GM10248 (cell line): ENCODE measurements around the gene PCDH9.

Source experiments
- CTCF ChIA-PET: fragments of 300-600 bp; sonication (Branson Sonifier 250); formaldehyde crosslinking; extraction: SDS; loops from one replicate; lab custom pipeline; 2021; ENCODE audit warnings: antibody characterized with exemption; lab: Yijun Ruan, JAX
- POLR2A ChIA-PET: fragments of 350-650 bp; sonication (Branson Sonifier 250); formaldehyde crosslinking; extraction: SDS; loops from one replicate; lab custom pipeline; 2020; ENCODE audit warnings: antibody characterized with exemption; lab: Yijun Ruan, JAX
- DNase-seq: peaks from one replicate; pipeline ENCODE4 v3.0.0; 2012; ENCODE audit errors: extremely low spot score
- TF ChIP-seq, protein P1 (sequence below): IDR thresholded peaks from 2 replicates; pipeline ENCODE4 v1.5.1; 2012; ENCODE audit warnings: mild to moderate bottlenecking, low read depth; ENCODE audit errors: extremely low read depth, missing control alignments, control extremely low read depth

Gene PCDH9

DNA sequence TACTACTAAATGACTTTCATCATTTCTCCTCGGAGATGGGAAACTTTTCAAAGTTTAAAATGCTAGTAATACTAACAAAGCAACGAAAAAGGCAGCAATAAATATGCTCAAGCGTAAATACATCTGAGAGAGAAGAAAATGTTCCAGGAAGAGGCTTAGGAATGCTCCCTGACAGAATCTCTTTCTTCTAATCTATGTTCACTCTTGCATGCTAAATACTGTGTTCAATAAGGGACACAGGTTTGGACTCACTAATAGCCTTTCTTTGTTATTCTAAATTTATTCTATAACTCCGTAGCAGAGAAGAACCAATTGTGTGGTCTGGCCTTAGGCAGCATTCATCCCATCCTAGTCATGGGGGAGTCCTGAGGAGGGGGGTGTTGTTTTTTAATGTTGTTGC, 823.0 kb downstream of the PCDH9 start:
- TF ChIP-seq, protein P1, sequence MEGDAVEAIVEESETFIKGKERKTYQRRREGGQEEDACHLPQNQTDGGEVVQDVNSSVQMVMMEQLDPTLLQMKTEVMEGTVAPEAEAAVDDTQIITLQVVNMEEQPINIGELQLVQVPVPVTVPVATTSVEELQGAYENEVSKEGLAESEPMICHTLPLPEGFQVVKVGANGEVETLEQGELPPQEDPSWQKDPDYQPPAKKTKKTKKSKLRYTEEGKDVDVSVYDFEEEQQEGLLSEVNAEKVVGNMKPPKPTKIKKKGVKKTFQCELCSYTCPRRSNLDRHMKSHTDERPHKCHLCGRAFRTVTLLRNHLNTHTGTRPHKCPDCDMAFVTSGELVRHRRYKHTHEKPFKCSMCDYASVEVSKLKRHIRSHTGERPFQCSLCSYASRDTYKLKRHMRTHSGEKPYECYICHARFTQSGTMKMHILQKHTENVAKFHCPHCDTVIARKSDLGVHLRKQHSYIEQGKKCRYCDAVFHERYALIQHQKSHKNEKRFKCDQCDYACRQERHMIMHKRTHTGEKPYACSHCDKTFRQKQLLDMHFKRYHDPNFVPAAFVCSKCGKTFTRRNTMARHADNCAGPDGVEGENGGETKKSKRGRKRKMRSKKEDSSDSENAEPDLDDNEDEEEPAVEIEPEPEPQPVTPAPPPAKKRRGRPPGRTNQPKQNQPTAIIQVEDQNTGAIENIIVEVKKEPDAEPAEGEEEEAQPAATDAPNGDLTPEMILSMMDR = no peak
- no peak for DNase-seq
- POLR2A ChIA-PET = no interaction called here
- CTCF ChIA-PET = no interaction called here

DNA sequence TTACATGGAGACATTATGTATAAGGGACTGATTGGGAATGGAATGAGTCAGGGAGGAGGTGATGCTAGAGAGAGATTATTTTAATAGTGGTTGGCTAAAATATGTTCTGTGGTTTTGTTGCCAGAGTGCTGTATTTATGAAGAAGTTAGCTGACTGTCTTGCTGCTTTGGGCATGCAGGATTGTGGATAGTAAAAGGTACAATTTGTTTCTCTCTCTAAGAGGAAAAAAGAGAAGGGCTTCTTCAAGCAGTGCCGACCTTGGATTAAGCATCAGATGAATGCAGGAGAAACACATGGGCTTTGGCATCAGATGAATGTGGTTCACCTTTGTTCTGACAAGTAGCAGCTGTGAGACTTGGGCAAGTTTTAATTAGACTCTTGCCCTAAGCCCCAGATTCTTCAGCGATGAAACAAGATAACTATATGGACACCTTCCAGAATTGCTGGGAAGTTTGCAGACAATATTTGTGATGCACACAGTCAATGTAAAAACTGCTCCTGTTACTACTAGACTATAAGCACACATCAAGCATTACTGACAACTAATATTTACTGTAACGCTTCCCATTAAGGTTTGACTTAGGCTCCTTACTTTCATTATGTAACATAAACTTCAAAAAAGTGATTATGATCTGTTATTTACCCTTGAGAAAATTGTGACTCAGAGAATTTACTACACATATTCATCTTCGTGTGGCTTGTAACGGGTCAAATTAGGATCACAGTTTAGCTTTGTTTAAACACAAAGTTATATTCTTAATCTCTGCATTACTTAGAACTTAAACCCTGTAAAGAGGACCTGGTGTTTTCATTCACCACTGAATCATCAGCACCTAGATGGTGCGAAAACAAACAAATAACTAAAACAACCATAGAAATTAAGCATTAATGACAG, 824.0 kb downstream of the PCDH9 start:
- CTCF ChIA-PET = no interaction called here
- TF ChIP-seq, protein P1 = no peak
- no peak for DNase-seq
- POLR2A ChIA-PET = no interaction called here

DNA sequence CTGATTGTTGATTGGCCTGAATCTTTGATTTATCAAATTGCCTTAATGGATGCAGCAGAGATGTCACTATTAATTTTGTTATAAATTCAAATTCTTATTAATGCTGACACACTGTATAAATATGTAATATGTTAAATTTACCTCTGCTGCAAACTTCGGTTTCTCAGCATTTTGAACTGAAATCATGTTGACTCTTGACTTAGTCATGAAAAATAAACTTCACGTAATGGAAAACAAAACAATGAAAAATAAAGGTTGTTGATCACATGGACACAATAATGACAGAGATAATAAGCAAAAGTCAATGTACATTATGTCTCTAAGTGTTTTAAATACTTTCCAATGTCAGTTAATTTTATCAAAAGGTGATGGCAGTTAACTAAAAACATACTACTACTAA, 827.6 kb downstream of the PCDH9 start:
- no peak for DNase-seq
- POLR2A ChIA-PET = no interaction called here
- TF ChIP-seq, protein P1 = no peak
- CTCF ChIA-PET = interaction anchor here (1.5 kb wide), 1 partner anchor 11 kb away, joined by 3 read pairs; no protein-coding TSS in a partner anchor

DNA sequence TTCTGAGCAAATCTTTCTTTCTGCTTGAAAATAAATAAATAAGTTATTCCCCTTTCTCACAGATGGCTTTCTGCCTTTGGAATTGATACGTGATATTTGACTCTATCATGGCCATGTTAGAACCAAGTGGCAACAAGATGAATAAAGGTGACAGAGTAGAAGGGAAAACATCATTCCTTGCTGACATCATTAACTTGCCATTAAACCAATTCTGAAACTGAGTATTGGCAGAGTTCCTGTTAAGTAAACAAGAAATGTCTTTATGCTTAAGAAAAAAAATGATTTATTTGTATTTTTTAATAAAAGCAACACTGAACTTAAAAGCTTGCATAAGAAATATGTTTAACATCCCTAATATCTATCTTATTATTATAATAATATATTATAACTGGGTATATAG, 828.1 kb downstream of the PCDH9 start:
- ChIA-PET POLR2A (no interaction called here), CTCF (interaction anchor here (1.5 kb wide), 1 partner anchor 11 kb away, joined by 3 read pairs; no protein-coding TSS in a partner anchor)
- DNase-seq = no peak
- TF ChIP-seq, protein P1 = no peak

DNA sequence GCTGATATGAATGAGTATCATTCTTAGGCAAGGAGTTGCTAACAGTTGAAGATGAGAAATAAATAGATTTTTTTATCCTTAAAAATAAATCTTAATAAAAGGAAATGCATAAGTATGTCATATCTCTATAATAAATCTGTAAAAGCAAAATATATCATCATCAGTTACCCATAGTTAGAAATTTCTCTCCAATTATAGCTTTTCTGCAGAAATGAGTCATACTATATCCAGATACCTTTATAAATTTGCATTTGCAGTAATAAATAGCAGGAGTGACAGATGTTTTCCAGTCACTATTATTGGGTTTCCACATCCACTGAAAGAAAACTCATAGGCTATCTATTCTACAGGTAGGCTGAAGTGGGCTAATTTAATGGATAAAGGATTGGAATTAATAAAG, 829.8 kb downstream of the PCDH9 start:
- DNase-seq = no peak
- TF ChIP-seq, protein P1 = no peak
- POLR2A ChIA-PET = no interaction called here
- CTCF ChIA-PET = no interaction called here

DNA sequence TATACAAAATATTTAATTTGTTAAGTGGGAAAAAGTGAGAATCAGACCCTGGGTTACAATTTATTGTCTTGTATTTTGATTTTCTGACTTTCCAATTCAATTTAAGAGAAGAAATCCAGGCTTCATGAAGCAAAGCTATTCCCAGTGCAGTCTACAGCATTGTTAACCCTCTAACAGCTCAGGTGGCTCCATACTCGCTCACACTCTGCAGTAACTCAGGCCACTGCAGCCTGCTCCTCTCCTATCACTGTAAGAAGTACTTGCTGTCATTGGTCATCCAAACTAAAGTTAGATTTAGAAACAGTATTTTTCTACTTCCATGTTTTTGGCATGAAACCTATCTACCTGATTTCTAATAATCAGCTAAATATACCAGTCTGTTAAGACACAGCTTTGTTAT, 830.3 kb downstream of the PCDH9 start:
- ChIA-PET CTCF (no interaction called here), POLR2A (no interaction called here)
- TF ChIP-seq, protein P1 = no peak
- DNase-seq = no peak
